A549 (cell line): ENCODE measurements around the gene DNM1. TPM values are rescaled to one million over a fixed set of nuclear protein-coding genes. Genes with fewer than 3 reads are reported as not detected.
A peak's percentile ranks its signal among the peaks of the same experiment; 100 is the strongest.

Experiments used
- ATAC-seq, 2 experiments: fragments of 200-7000 bp in 1 of 2; fragments of >200 bp in 1 of 2; cut with Nextera tagmentation in 1 of 2; cut with Tn5 transposase in 1 of 2; 3 replicates each; pipeline versions ENCODE4 v1.8.0 to v1.9.1; 2018 to 2020; ENCODE audit warnings: mild to moderate bottlenecking in 1 of 2, moderate library complexity in 1 of 2
- CTCF ChIA-PET: fragments of 300-600 bp; sonication (Branson Sonifier 250); formaldehyde crosslinking; extraction: SDS; loops from one replicate; lab custom pipeline; 2021; ENCODE audit warnings: antibody characterized with exemption, inconsistent platforms; lab: Yijun Ruan, JAX
- POLR2A ChIA-PET: fragments of 350-600 bp; formaldehyde crosslinking; extraction: SDS; loops from one replicate; lab custom pipeline; 2021; ENCODE audit warnings: antibody characterized with exemption, inconsistent platforms; lab: Yijun Ruan, JAX
- DNase-seq, 2 experiments: peaks; one replicate each; pipeline versions ENCODE4 v3.0.0 to v3.0.0-alpha.2; 2011 to 2016; ENCODE audit warnings: low read depth in 1 of 2, low spot score in 1 of 2
- FAIRE-seq: peaks from 2 replicates; lab custom pipeline; 2011; peaks lifted over from hg19 to GRCh38; lab: Jason Lieb, UNC
- H3K27ac ChIP-seq, 2 experiments: fragments of >200 bp; sonication (Bioruptor Twin); formaldehyde crosslinking; 3 replicates each; pipeline ENCODE4 v1.5.1; 2016 to 2017
- H3K4me1 ChIP-seq: fragments of >200 bp; sonication (Bioruptor Twin); formaldehyde crosslinking; 3 replicates; pipeline ENCODE4 v1.6.1; 2016
- H3K4me2 ChIP-seq: fragments of >200 bp; sonication (Bioruptor Twin); formaldehyde crosslinking; 3 replicates; pipeline ENCODE4 v1.6.1; 2016
- H3K4me3 ChIP-seq: fragments of >200 bp; sonication (Bioruptor Twin); formaldehyde crosslinking; 3 replicates; pipeline ENCODE4 v1.5.1; 2016
- H3K9me3 ChIP-seq: fragments of >200 bp; sonication (Bioruptor Twin); formaldehyde crosslinking; 3 replicates; pipeline ENCODE4 v1.6.1; 2016
- CEBPB ChIP-seq, 2 experiments: fragments of >200 bp in 1 of 2; sonication (Bioruptor Twin) in 1 of 2; formaldehyde crosslinking in 1 of 2; IDR thresholded peaks; 2 replicates each; pipeline ENCODE4 v1.6.1; 2012 to 2016
- CHD2 ChIP-seq: fragments of 150-350 bp; IDR thresholded peaks from 2 replicates; pipeline ENCODE4 v1.6.1; 2014; ENCODE audit warnings: low read length; ENCODE audit not compliant: partially characterized antibody
- CTCF ChIP-seq: fragments of >200 bp; sonication (Bioruptor Twin); formaldehyde crosslinking; IDR thresholded peaks from 3 replicates; pipeline ENCODE4 v1.5.1; 2016
- ELK1 ChIP-seq: fragments of 150-350 bp; IDR thresholded peaks from 2 replicates; pipeline ENCODE4 v1.6.1; 2014; ENCODE audit warnings: low read depth, mild to moderate bottlenecking, low read length
- ESRRA ChIP-seq: fragments of 150-350 bp; IDR thresholded peaks from 2 replicates; pipeline ENCODE4 v1.6.1; 2014; ENCODE audit warnings: mild to moderate bottlenecking, low read length, borderline replicate concordance
- FOXS1 ChIP-seq: fragments of 250-450 bp; sonication (Bioruptor Pico); IDR thresholded peaks from 2 replicates; pipeline ENCODE4 v1.5.0; 2020; ENCODE audit warnings: mild to moderate bottlenecking, moderate library complexity
- HEYL ChIP-seq: fragments of 250-450 bp; sonication (Bioruptor Pico); IDR thresholded peaks from 2 replicates; pipeline ENCODE4 v1.8.0; 2021; ENCODE audit warnings: mild to moderate bottlenecking, moderate library complexity
- HOXB13 ChIP-seq: fragments of 250-450 bp; sonication (Bioruptor Pico); IDR thresholded peaks from 2 replicates; pipeline ENCODE4 v1.5.0; 2020; ENCODE audit warnings: low read depth, mild to moderate bottlenecking, moderate library complexity
- HOXB5 ChIP-seq: fragments of 250-450 bp; sonication (Bioruptor Pico); IDR thresholded peaks from 2 replicates; pipeline ENCODE4 v1.5.0; 2020; ENCODE audit warnings: mild to moderate bottlenecking, moderate library complexity
- JUN ChIP-seq, 2 experiments: fragments of >200 bp; sonication (Bioruptor Twin); formaldehyde crosslinking; IDR thresholded peaks; 2 replicates in 1 of 2; 3 replicates in 1 of 2; pipeline ENCODE4 v1.6.1; 2016 to 2017
- JUNB ChIP-seq: fragments of >200 bp; sonication (Bioruptor Twin); formaldehyde crosslinking; IDR thresholded peaks from 2 replicates; pipeline ENCODE4 v1.6.1; 2016
- NFE2L2 ChIP-seq: fragments of 150-350 bp; conservative IDR thresholded peaks from 2 replicates; pipeline ENCODE4 v1.6.1; 2014; ENCODE audit warnings: low read length
- NPAS2 ChIP-seq: fragments of 250-450 bp; sonication (Bioruptor Pico); IDR thresholded peaks from 2 replicates; pipeline ENCODE4 v1.8.0; 2022; ENCODE audit warnings: mild to moderate bottlenecking, moderate library complexity, borderline replicate concordance
- NR3C1 ChIP-seq: fragments of >200 bp; sonication (Bioruptor Twin); formaldehyde crosslinking; IDR thresholded peaks from 3 replicates; pipeline ENCODE4 v1.6.1; 2017
- PHF8 ChIP-seq: fragments of 200-600 bp; sonication (generic); IDR thresholded peaks from 2 replicates; pipeline ENCODE4 v1.6.1; 2016; ENCODE audit warnings: low read depth, mild to moderate bottlenecking, antibody characterized with exemption, moderate library complexity, borderline replicate concordance
- RCOR1 ChIP-seq: fragments of 150-350 bp; IDR thresholded peaks from 2 replicates; pipeline ENCODE4 v1.6.1; 2014; ENCODE audit warnings: antibody characterized with exemption, low read length, low read depth
- TP53 ChIP-seq: fragments of 250-450 bp; sonication (Bioruptor Pico); IDR thresholded peaks from 2 replicates; pipeline ENCODE4 v1.5.0; 2021; ENCODE audit warnings: mild to moderate bottlenecking, moderate library complexity
- ZSCAN20 ChIP-seq: fragments of 250-450 bp; sonication (Bioruptor Pico); IDR thresholded peaks from 2 replicates; pipeline ENCODE4 v1.8.0; 2022; ENCODE audit warnings: mild to moderate bottlenecking, moderate library complexity
- WGBS: methylation state at CpG from one replicate; pipeline ENCODE4 v1.1.6; 2017; ENCODE audit errors: missing lambda C conversion rate; 5-methylcytosine and 5-hydroxymethylcytosine counted together
- polyA plus RNA-seq, 4 experiments: library from polyadenylated mRNA; depleted of rRNA in 3 of 4; stranded (reverse); fragments of >200 nt; fragmentation: RNase III in 1 of 4; extraction: RNeasy Plus Mini Kit Qiagen cat#74134 plus additional on column Dnase treatment in 1 of 4; gene quantifications; 2 replicates in 3 of 4; 3 replicates in 1 of 4; pipeline ENCODE4 v1.2.3, GENCODE V29; 2011 to 2017
- TF ChIP-seq, protein P1 (sequence below): fragments of 250-450 bp; sonication (Bioruptor Pico); IDR thresholded peaks from 2 replicates; pipeline ENCODE4 v1.5.0; 2020; ENCODE audit warnings: low read depth, mild to moderate bottlenecking, moderate library complexity
- TF ChIP-seq, protein P2 (sequence below): fragments of 200-600 bp; sonication (generic); IDR thresholded peaks from 2 replicates; pipeline ENCODE4 v1.6.1; 2016; ENCODE audit warnings: antibody characterized with exemption, mild to moderate bottlenecking, moderate library complexity
- TF ChIP-seq, protein P3 (sequence below): IDR thresholded peaks from 2 replicates; pipeline ENCODE4 v1.6.1; 2012

The DNM1 gene
- polyA plus RNA-seq, 2 of the 4 experiments (the other 2 are of a cell fraction) = 60.2 to 139 TPM

- Histone ChIP-seq H3K9me3 (no peaks in the 10 kb centered on the region), H3K4me2 (peak overlapping the region; percentile 84), H3K4me1 (peaks cover 12% of the 10 kb centered on the region; the same call in 2 of the 3 replicates), H3K4me3 (no peak overlapping the region), H3K27ac (no peak overlapping the region)
- ChIA-PET POLR2A (no interaction called here), CTCF (interaction anchor here (1.2 to 2.6 kb wide), 3 partner anchors 12 to 21 kb away, joined by 4 to 10 read pairs (median 6); no protein-coding TSS in a partner anchor)
- ATAC-seq (no peak), DNase-seq (no peak), FAIRE-seq (no peak)
- TF ChIP-seq PHF8 (no peak), NFE2L2 (no peak), HEYL (CRISPR knock-in tag) (no peak), CEBPB (IDR thresholded peaks at IDR 0.05) (no peak), NR3C1 (no peak), FOXS1 (CRISPR knock-in tag) (no peak), TP53 (CRISPR knock-in tag) (no peak), HOXB13 (no peak), ESRRA (no peak), NPAS2 (CRISPR knock-in tag) (no peak), CTCF (no peak), CHD2 (no peak), RCOR1 (no peak)
- TF ChIP-seq, protein P1, sequence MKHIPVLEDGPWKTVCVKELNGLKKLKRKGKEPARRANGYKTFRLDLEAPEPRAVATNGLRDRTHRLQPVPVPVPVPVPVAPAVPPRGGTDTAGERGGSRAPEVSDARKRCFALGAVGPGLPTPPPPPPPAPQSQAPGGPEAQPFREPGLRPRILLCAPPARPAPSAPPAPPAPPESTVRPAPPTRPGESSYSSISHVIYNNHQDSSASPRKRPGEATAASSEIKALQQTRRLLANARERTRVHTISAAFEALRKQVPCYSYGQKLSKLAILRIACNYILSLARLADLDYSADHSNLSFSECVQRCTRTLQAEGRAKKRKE (CRISPR knock-in tag) = no peak
- TF ChIP-seq, protein P2, sequence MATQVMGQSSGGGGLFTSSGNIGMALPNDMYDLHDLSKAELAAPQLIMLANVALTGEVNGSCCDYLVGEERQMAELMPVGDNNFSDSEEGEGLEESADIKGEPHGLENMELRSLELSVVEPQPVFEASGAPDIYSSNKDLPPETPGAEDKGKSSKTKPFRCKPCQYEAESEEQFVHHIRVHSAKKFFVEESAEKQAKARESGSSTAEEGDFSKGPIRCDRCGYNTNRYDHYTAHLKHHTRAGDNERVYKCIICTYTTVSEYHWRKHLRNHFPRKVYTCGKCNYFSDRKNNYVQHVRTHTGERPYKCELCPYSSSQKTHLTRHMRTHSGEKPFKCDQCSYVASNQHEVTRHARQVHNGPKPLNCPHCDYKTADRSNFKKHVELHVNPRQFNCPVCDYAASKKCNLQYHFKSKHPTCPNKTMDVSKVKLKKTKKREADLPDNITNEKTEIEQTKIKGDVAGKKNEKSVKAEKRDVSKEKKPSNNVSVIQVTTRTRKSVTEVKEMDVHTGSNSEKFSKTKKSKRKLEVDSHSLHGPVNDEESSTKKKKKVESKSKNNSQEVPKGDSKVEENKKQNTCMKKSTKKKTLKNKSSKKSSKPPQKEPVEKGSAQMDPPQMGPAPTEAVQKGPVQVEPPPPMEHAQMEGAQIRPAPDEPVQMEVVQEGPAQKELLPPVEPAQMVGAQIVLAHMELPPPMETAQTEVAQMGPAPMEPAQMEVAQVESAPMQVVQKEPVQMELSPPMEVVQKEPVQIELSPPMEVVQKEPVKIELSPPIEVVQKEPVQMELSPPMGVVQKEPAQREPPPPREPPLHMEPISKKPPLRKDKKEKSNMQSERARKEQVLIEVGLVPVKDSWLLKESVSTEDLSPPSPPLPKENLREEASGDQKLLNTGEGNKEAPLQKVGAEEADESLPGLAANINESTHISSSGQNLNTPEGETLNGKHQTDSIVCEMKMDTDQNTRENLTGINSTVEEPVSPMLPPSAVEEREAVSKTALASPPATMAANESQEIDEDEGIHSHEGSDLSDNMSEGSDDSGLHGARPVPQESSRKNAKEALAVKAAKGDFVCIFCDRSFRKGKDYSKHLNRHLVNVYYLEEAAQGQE = no peak
- TF ChIP-seq, protein P3, sequence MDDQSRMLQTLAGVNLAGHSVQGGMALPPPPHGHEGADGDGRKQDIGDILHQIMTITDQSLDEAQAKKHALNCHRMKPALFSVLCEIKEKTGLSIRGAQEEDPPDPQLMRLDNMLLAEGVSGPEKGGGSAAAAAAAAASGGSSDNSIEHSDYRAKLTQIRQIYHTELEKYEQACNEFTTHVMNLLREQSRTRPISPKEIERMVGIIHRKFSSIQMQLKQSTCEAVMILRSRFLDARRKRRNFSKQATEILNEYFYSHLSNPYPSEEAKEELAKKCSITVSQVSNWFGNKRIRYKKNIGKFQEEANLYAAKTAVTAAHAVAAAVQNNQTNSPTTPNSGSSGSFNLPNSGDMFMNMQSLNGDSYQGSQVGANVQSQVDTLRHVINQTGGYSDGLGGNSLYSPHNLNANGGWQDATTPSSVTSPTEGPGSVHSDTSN = no peak
- WGBS = 72% methylated on average over 8 of the region's 8 CpGs
Measured at GRCh38 chr9:128274245-128274644, 71.1 kb downstream of the DNM1 start.

GRCh38 chr9:128275198-128276007 is 72.2 kb downstream of the DNM1 start, which contains the start of gene GOLGA2:
Gene GOLGA2, minus strand, starts transcription at chr9:128276007. Its CDS starts 31 bp downstream, at chr9:128275976.
- Histone ChIP-seq H3K4me3 (peak within 1 kb of the TSS; percentile 95), H3K27ac (peak within 1 kb of the TSS; percentile 94), H3K4me1 (peaks cover 12% of the 10 kb centered on the region; the same call in 2 of the 3 replicates), H3K4me2 (peak within 1 kb of the TSS; percentile 95), H3K9me3 (no peaks in the 10 kb centered on the region)
- peak in 1 of 2 experiments; percentile 68 for DNase-seq
- WGBS = 3% methylated on average over 27 of the region's 57 CpGs
- CTCF ChIA-PET = interaction anchor here (0.7 to 2.6 kb wide), 8 partner anchors 15 to 87 kb away, joined by 3 to 10 read pairs (median 4); partner anchors contain the start of gene SLC27A4
- POLR2A ChIA-PET = interaction anchor here (0.5 to 1.2 kb wide), 16 partner anchors 11 to 675 kb away, joined by 3 to 19 read pairs (median 4); partner anchors contain the start of genes BBLN and URM1
- no peak for TF ChIP-seq ZSCAN20 (CRISPR knock-in tag)
- no peak for TF ChIP-seq HOXB13
- no peak for TF ChIP-seq ELK1
- TF ChIP-seq CHD2 = peak; percentile 5
- TF ChIP-seq NPAS2 (CRISPR knock-in tag) = no peak
- no peak for TF ChIP-seq JUNB
- TF ChIP-seq HOXB5 = no peak
- TF ChIP-seq JUN (IDR thresholded peaks at IDR 0.05) = peak in 1 of 2 experiments; percentile 8; a peak in 3 of 5 replicates
- FAIRE-seq = no peak
- peak; percentile 85 to 91 for ATAC-seq
